ENCODE measurements around the gene ZNF385B.

ZNF385B gene

DNA sequence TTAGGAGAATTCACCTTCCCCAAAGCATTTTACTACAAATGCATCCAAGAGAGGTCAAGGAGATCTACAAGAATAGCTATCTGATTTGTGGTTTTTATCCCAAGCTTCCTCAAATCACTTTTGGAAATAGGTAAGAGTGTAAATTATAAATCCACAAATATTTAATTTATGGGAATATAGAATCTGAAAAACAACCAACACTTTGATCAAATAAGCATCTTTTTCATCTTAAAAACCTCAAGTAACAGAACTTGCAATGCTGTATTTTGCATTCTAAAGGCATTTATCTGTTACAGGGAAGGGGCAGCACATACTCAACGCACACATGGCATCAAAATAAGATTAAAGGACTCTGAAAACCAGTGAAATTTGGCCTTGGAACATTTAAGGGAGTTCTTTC lies 1.9 kb downstream of the ZNF385B start:
- H3K4me3 ChIP-seq (ENCODE audit: low read depth, low read length) = no peak overlapping the region
- no peak for TF ChIP-seq CTCF (IDR thresholded peaks at IDR 0.05; ENCODE audit: low read depth, low read length, missing control alignments)
- no peak for DNase-seq (ENCODE audit: low read depth)
- in situ Hi-C loops (cut with HindIII; ENCODE audit: low sequenced_read_pairs) = no loop called here

DNA sequence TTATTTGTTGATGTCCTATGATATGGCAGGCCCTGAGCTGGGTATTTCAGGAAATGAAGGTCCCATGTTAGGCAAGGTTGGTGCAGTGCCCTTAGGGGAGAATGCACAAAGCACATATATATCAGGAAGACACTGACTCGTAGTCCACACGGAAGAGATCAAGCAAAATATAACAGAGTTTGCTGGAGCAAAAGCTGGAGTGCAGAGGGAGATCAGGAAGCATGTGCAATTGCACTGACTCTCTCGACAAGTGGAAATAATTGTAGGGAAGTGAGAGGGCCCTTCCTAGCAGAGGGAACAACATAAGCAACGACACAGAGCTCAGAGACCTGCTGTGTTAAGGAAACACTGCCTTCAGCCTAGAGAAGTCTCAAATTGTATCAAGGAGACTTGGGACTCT lies 4.2 kb downstream of the ZNF385B start:
- DNase-seq (ENCODE audit: low read depth) = no peak
- in situ Hi-C loops (cut with HindIII; ENCODE audit: low sequenced_read_pairs) = no loop called here
- no peak overlapping the region for H3K4me3 ChIP-seq (ENCODE audit: low read depth, low read length)
- TF ChIP-seq CTCF (IDR thresholded peaks at IDR 0.05; ENCODE audit: low read depth, low read length, missing control alignments) = no peak

DNA sequence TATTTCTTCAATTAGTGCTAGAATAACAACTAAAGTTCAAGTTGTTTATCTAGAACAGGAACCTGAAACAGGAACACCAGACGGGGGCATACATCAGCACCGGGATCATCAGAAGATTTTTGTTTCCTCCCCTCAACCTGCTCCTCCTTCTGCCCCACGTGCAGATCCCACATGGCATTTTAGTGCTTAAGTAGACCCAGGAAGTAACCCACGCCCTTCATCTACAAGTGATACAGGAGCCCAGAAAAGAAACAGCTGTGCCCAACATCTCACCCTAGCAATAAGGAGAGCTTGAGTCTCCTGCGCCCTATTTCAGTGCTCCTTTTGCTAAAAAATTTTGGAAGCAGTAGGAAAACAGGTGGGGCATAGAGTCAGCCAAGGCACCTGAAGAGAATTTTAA lies 5.2 kb downstream of the ZNF385B start:
- no peak for TF ChIP-seq CTCF (IDR thresholded peaks at IDR 0.05; ENCODE audit: low read depth, low read length, missing control alignments)
- no peak overlapping the region for H3K4me3 ChIP-seq (ENCODE audit: low read depth, low read length)
- no peak for DNase-seq (ENCODE audit: low read depth)
- in situ Hi-C loops (cut with HindIII; ENCODE audit: low sequenced_read_pairs) = no loop called here

GRCh38 chr2:179855673-179856072 lies 5.7 kb downstream of the ZNF385B start:
- TF ChIP-seq CTCF (IDR thresholded peaks at IDR 0.05; ENCODE audit: low read depth, low read length, missing control alignments) = no peak
- in situ Hi-C loops (cut with HindIII; ENCODE audit: low sequenced_read_pairs) = no loop called here
- H3K4me3 ChIP-seq (ENCODE audit: low read depth, low read length) = no peak overlapping the region
- DNase-seq (ENCODE audit: low read depth) = no peak

GRCh38 chr2:179854891-179855290 lies 6.5 kb downstream of the ZNF385B start:
- DNase-seq (ENCODE audit: low read depth) = no peak
- no peak for TF ChIP-seq CTCF (IDR thresholded peaks at IDR 0.05; ENCODE audit: low read depth, low read length, missing control alignments)
- no peak overlapping the region for H3K4me3 ChIP-seq (ENCODE audit: low read depth, low read length)
- in situ Hi-C loops (cut with HindIII; ENCODE audit: low sequenced_read_pairs) = no loop called here

GRCh38 chr2:179853108-179853507 lies 8.3 kb downstream of the ZNF385B start:
- no peak for DNase-seq (ENCODE audit: low read depth)
- H3K4me3 ChIP-seq (ENCODE audit: low read depth, low read length) = no peak overlapping the region
- in situ Hi-C loops (cut with HindIII; ENCODE audit: low sequenced_read_pairs) = no loop called here
- TF ChIP-seq CTCF (IDR thresholded peaks at IDR 0.05; ENCODE audit: low read depth, low read length, missing control alignments) = no peak

DNA sequence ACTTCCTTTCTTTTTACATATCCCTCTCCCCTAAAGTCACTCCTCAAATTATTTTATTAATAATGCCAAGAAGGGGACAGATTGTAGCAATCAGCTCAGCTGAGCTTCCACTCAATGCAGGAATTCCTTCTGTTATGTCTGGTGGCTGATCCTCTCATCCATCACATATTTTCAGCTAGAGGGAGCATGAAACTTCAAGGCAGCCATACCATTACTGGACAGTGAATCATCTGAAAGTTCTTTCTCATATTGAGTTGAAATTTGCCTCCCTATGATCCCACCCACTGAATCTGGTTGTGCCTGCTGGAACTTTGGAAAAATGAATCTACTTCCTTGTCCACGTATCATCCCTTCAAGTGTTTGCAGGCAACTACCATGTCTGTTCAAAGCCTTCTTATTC lies 11.2 kb downstream of the ZNF385B start:
- no peak overlapping the region for H3K4me3 ChIP-seq (ENCODE audit: low read depth, low read length)
- peak; percentile 55 for TF ChIP-seq CTCF (IDR thresholded peaks at IDR 0.05; ENCODE audit: low read depth, low read length, missing control alignments)
- in situ Hi-C loops (cut with HindIII; ENCODE audit: low sequenced_read_pairs) = no loop called here
- peak; percentile 12 for DNase-seq (ENCODE audit: low read depth)

All from astrocyte of the cerebellum (primary cell).